ENCODE measurements around the gene C12orf56. TPM values are rescaled to one million over a fixed set of nuclear protein-coding genes. Genes with fewer than 3 reads are reported as not detected.
"Not testable (repeated sequence)": the region's sequence is repeated elsewhere in the genome, so short reads cannot be mapped to it uniquely, and the experiment has no call there.

C12orf56 gene
- total RNA-seq, 1 donor from 2014 or later, result 5.1 TPM

DNA sequence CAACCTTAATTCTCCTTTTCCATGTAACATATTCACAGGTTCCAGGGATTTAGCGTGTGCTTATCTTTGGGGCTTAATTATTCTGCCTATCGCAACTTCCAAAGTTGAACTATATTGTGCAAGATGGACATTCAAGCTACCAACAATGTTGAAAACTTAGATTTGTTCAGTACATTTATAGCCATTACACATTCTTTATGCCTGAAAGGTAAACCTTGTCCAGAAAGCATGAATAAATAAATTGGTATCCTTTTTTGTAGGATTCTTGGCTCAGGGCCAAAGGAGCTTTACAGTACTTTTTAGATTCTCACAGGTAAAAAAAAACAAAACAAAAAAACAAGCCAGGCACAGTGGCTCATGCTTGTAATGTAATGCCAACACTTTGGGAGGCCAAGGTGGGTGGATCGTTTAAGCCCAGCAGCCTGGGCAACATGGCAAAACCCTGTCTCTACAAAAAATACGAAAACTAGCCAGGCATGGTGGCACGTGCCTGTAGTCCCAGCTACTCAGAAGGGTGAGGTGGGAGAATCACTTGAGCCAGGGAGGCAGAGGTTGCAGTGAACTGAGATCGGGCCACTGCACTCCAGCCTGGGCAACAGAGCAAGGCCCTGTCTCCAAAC is 3.3 kb downstream of the C12orf56 start:
- DNase-seq (ENCODE audit: low spot score), result no peak

- no peak for DNase-seq (ENCODE audit: low spot score)
Observed at GRCh38 chr12:64385468-64385867, 5.1 kb downstream of the C12orf56 start.

GRCh38 chr12:64385019-64385418 is 5.5 kb downstream of the C12orf56 start:
- DNase-seq (ENCODE audit: low spot score), result no peak

GRCh38 chr12:64383675-64384074 is 6.9 kb downstream of the C12orf56 start:
- DNase-seq (ENCODE audit: low spot score), result no peak

GRCh38 chr12:64362721-64363305 is 27.7 kb downstream of the C12orf56 start:
- DNase-seq (ENCODE audit: low spot score), result no peak

DNA sequence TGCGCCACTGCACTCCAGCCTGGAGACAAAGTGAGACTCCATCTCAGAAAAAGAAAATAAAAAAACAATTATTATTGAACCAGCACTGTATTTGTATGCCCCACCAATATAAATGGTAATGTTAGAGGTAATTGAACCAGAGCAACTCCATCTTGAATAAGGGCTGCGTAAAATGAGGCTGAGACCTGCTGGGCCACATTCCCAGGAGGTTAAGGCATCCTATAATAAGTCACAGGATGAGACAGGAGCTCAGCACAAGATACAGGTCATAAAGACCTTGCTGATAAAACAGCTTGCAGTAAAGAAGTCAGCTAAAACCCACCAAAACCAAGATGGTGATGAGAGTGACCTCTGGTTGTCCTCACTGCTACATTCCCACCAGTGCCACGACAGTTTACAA is 29.4 kb downstream of the C12orf56 start:
- not testable (repeated sequence) for DNase-seq (ENCODE audit: low spot score)

DNA sequence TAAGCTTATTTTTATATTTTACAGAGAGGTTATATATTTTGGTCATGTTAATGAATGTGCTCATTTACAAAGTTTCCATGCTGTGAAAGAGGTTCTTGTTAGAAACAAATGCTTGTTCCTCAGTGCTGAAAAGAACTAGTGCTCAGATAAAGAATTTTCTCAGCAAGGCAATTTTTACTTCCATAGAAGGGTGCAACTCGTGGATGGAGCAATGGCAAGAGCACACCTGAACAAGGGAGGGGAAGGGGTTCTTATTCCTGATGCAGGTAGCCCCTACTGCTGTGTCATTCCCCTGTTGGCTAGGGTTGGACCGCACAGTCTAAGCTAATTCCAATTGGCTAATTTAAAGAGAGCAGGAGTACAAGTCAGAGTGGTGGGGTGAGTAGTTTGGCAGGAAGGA is 34.3 kb downstream of the C12orf56 start:
- not testable (repeated sequence) for DNase-seq (ENCODE audit: low spot score)

GRCh38 chr12:64352181-64352580 is 38.4 kb downstream of the C12orf56 start:
- DNase-seq (ENCODE audit: low spot score), result no peak

- no peak for DNase-seq (ENCODE audit: low spot score)
Observed at GRCh38 chr12:64351265-64351664, 39.3 kb downstream of the C12orf56 start.

GRCh38 chr12:64347630-64348029 is 42.9 kb downstream of the C12orf56 start:
- DNase-seq (ENCODE audit: low spot score), result no peak

- DNase-seq (ENCODE audit: low spot score), result not testable (repeated sequence)
Observed at GRCh38 chr12:64344631-64345030, 45.9 kb downstream of the C12orf56 start.

- not testable (repeated sequence) for DNase-seq (ENCODE audit: low spot score)
Observed at GRCh38 chr12:64340546-64340945, 50.0 kb downstream of the C12orf56 start.

DNA sequence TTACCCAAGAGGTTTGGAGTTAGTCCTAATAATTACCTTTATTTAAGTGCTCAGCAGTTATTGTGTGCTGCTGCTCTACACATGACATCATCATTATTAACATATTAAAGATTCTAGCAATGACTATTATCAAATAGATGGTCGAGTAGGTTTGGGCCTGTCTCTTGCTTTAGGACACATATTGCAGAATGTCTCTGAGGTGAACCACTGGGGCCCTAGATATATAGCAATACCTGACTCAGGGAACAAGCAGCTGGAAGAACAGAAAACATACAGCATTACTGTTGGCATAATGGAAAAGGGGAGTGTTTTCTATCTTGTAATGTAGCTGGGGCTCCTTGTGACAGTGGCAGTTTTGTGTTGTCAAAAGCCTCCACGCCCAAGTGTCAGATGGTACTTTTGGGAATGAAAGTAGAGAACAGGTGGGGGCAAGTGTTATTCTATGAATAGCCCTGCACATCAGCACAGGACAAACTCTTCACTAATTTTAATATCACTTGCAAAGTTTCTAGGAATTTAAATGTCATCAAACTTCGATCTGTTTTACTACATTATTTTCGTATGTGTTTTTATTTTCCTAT is 54.6 kb downstream of the C12orf56 start:
- DNase-seq (ENCODE audit: low spot score), result no peak

- DNase-seq (ENCODE audit: low spot score), result no peak
Observed at GRCh38 chr12:64332938-64333337, 57.6 kb downstream of the C12orf56 start.

DNA sequence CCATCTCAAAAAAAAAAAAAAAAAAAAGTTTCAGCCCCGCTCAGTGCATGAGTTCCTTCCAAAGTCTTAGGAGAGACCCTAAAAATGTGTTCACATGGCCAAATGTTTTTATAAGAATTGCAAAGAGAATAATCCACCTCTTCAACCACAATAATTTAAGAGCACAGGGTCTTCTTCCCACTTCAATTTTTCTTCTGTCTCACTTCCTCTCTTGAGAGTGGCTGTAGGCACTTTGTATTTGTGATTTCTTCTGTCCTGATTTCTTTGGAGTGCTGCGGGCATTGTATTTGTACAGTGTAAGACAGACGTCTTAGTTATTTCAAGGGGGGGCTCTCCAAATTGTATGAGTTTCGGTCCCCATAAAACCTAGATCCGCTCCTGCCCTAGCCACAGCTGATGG is 58.3 kb downstream of the C12orf56 start:
- DNase-seq (ENCODE audit: low spot score), result no peak

GRCh38 chr12:64329031-64329710 is 61.4 kb downstream of the C12orf56 start:
- DNase-seq (ENCODE audit: low spot score), result not testable (repeated sequence)

DNA sequence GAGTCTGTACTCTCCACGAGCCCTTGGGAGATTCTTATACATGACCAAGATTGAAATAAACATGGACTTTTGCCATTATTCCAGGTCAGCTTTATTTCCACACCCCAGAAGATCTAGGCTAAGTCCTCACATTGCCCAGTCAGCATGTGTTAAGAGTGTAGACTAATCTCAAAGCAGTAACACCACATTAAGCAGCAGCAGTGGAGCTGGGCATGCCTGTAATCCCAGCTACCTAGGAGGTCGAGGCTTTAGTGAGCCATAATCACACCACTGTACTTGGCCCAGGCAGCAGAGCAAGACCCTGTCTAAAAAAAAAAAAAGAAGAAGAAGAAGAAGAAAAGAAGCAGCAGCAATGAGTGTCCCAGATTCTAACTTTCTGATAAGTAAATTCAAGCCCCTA is 65.5 kb downstream of the C12orf56 start:
- DNase-seq (ENCODE audit: low spot score), result no peak

- DNase-seq (ENCODE audit: low spot score), result no peak
Observed at GRCh38 chr12:64323476-64324225, 66.9 kb downstream of the C12orf56 start.

DNA sequence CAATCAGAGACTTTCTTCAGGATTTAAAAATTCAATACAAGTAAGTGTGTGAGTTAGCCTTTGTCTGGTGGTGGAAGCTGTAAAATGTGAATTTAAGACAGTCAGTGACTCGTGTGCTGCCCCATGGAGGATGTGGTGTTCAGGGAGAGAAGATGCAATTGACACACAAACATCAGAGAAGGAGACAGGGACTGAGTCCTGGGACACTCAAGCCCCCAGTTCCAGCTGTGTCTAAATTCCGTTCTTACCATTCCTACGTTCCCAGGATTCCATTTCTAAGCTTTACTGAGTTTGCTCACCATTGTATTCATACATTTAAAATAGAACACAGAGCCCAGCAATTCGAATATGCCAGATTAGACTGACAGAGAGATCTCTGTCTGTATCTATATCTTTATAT is 67.6 kb downstream of the C12orf56 start:
- no peak for DNase-seq (ENCODE audit: low spot score)

DNA sequence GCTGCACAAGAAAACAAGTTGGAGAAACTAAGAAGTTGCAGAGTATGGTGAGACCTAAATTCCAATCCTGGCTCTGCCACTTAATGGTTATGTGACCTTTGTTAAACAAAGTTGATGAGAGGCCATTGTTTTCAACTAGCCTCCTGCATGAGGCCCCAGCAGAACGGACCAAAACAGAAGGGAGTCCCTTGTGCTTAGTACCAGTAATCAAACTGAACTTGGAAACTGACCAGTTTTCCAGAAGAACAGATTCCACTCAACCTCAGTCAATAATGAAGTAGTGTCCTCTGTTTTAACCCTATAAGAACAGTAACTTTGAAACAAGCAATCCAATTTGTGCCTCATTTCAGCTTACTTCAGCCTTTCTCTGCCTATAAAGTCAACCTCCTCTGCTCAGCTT is 69.9 kb downstream of the C12orf56 start:
- no peak for DNase-seq (ENCODE audit: low spot score)

- not testable (repeated sequence) for DNase-seq (ENCODE audit: low spot score)
Observed at GRCh38 chr12:64319540-64320225, 70.9 kb downstream of the C12orf56 start.
